Measurements from ENCODE around the gene CHDH.

GRCh38 chr3:53822331-53822741, 23.9 kb downstream of the CHDH start:
- TF ChIP-seq EZH2 (IDR thresholded peaks at IDR 0.05), result no peak
- no peak for TF ChIP-seq POLR2AphosphoS5 (IDR thresholded peaks at IDR 0.05; ENCODE audit: borderline replicate concordance, low read depth, low read length)
